Panc1 (cell line): ENCODE data around the gene FAM3C. TPM values are rescaled to one million over a fixed set of nuclear protein-coding genes. Genes with fewer than 3 reads are reported as not detected.

Experiments used
- ATAC-seq: fragments of 200-7000 bp; cut with Tn5 transposase; 2 replicates; pipeline ENCODE4 v1.9.1; 2020; ENCODE audit warnings: mild to moderate bottlenecking, moderate library complexity
- BruUV-seq: library from RNA; stranded (reverse); fragments of 400-500 nt; replicated peaks from 2 replicates; lab custom pipeline; 2021; lab: Mats Ljungman, UMichigan
- CTCF ChIA-PET: fragments of 300-600 bp; sonication (Branson Sonifier 250); formaldehyde crosslinking; loops from one replicate; lab custom pipeline; 2022; ENCODE audit warnings: antibody characterized with exemption; lab: Charles Lee
- POLR2A ChIA-PET: fragments of 300-600 bp; sonication (Branson Sonifier 250); formaldehyde crosslinking; loops from one replicate; lab custom pipeline; 2022; ENCODE audit warnings: antibody characterized with exemption; lab: Charles Lee
- DNase-seq: peaks from one replicate; pipeline ENCODE4 v3.0.0-alpha.2; 2010; ENCODE audit warnings: low read depth, low spot score
- H3K27ac ChIP-seq: 2 replicates; pipeline ENCODE4 v1.5.1; 2011; ENCODE audit warnings: mild to moderate bottlenecking, low read length, inconsistent platforms
- H3K27me3 ChIP-seq: fragments of 200-500 bp; sonication (Bioruptor generic); 2 replicates; pipeline ENCODE4 v1.6.0; 2014; ENCODE audit warnings: low read length, inconsistent platforms; ENCODE audit not compliant: control insufficient read depth, insufficient read depth
- H3K36me3 ChIP-seq: fragments of 200-500 bp; sonication (Bioruptor generic); 2 replicates; pipeline ENCODE4 v1.5.1; 2014; ENCODE audit warnings: inconsistent platforms, mild to moderate bottlenecking, low read length, moderate library complexity; ENCODE audit not compliant: control insufficient read depth, insufficient read depth
- H3K4me1 ChIP-seq: 2 replicates; pipeline ENCODE4 v1.5.1; 2011; ENCODE audit warnings: inconsistent platforms, mild to moderate bottlenecking, low read length, moderate library complexity; ENCODE audit not compliant: control insufficient read depth, insufficient read depth
- H3K4me3 ChIP-seq, 2 experiments: 2 replicates each; pipeline ENCODE4 v1.5.1; 2011 to 2012; ENCODE audit warnings: low read depth in 2 of 2, low read length in 2 of 2, mild to moderate bottlenecking in 2 of 2, inconsistent platforms in 1 of 2, moderate library complexity in 1 of 2
- H3K9me3 ChIP-seq: fragments of 200-500 bp; sonication (Bioruptor generic); 2 replicates; pipeline ENCODE4 v1.5.1; 2014; ENCODE audit warnings: low read depth, mild to moderate bottlenecking, inconsistent platforms, low read length, moderate library complexity; ENCODE audit not compliant: control insufficient read depth, insufficient read depth
- CTCF ChIP-seq: fragments of 450-650 bp; IDR thresholded peaks from 2 replicates; pipeline ENCODE4 v1.5.1; 2017; ENCODE audit warnings: mild to moderate bottlenecking
- POLR2AphosphoS5 ChIP-seq: IDR thresholded peaks from 2 replicates; pipeline ENCODE4 v1.6.1; 2012; ENCODE audit warnings: mild to moderate bottlenecking, low read depth, low read length, moderate library complexity
- REST ChIP-seq, 2 experiments: IDR thresholded peaks; 2 replicates each; pipeline ENCODE4 v1.6.1; 2011 to 2012; ENCODE audit warnings: low read depth in 2 of 2, control low read depth in 1 of 2, low read length in 1 of 2, mild to moderate bottlenecking in 1 of 2, moderate library complexity in 1 of 2; ENCODE audit not compliant: insufficient read depth in 1 of 2
- SIN3A ChIP-seq: IDR thresholded peaks from 2 replicates; pipeline ENCODE4 v1.6.1; 2012; ENCODE audit warnings: low read depth, mild to moderate bottlenecking, low read length, moderate library complexity, borderline replicate concordance; ENCODE audit not compliant: insufficient read depth
- TCF7L2 ChIP-seq: IDR thresholded peaks from 2 replicates; pipeline ENCODE4 v1.6.1; 2011; ENCODE audit warnings: mild to moderate bottlenecking, low read depth, low read length, inconsistent platforms
- in situ Hi-C: cut with HindIII; loops from 2 replicates; pipeline ENCODE4 v1.10.0; 2016; ENCODE audit warnings: low sequenced_read_pairs, low pct_unique_long_range_greater_than_20kb
- intact Hi-C: fragments of 100-400 bp; cut with micrococcal nuclease; formaldehyde crosslinking; loops from one replicate; pipeline ENCODE4 v1.10.0; 2022; ENCODE audit not compliant: unreplicated experiment
- total RNA-seq: library from RNA; stranded (reverse); gene quantifications from one replicate; pipeline ENCODE4 v1.2.1, GENCODE V29; 2021; ENCODE audit not compliant: unreplicated experiment

Gene FAM3C
- total RNA-seq, 1 experiment from 2014 or later, result 55.4 TPM

GRCh38 chr7:121404348-121404747, 8.2 kb upstream of the FAM3C start:
- intact Hi-C loops (no loop called here), in situ Hi-C loops (no loop called here)
- BruUV-seq, result no TSS peak
- CTCF ChIA-PET, result interaction anchor here (0.7 kb wide), 1 partner anchor 129 kb away, joined by 4 read pairs; no protein-coding TSS in a partner anchor
- ATAC-seq (no peak), DNase-seq (no peak)
- no peaks in the 10 kb centered on the region for H3K9me3 ChIP-seq
- H3K27me3 ChIP-seq, result no peaks in the 10 kb centered on the region
- H3K4me1 ChIP-seq, result no peaks in the 10 kb centered on the region
- no peak overlapping the region for H3K27ac ChIP-seq
- POLR2A ChIA-PET, result no interaction called here
- TF ChIP-seq POLR2AphosphoS5 (no peak), REST (IDR thresholded peaks at IDR 0.05; ENCODE audit: insufficient read depth in 1 of 2, low read depth in 2 of 2, low read length in 1 of 2) (no peak), TCF7L2 (no peak), SIN3A (no peak), CTCF (no peak)
- H3K4me3 ChIP-seq, result no peak overlapping the region
- H3K36me3 ChIP-seq, result no peaks in the 10 kb centered on the region

GRCh38 chr7:121402701-121403100, 6.6 kb upstream of the FAM3C start:
- TF ChIP-seq CTCF, result no peak
- no peak for TF ChIP-seq SIN3A
- TF ChIP-seq POLR2AphosphoS5, result no peak
- no peak for TF ChIP-seq TCF7L2
- TF ChIP-seq REST (IDR thresholded peaks at IDR 0.05; ENCODE audit: insufficient read depth in 1 of 2, low read depth in 2 of 2, low read length in 1 of 2), result no peak
- ChIA-PET CTCF (no interaction called here), POLR2A (no interaction called here)
- intact Hi-C loops, result no loop called here
- in situ Hi-C loops, result no loop called here
- Histone ChIP-seq H3K27me3 (no peaks in the 10 kb centered on the region), H3K9me3 (no peaks in the 10 kb centered on the region), H3K4me1 (no peaks in the 10 kb centered on the region; the same call in 1 of the 2 replicates), H3K36me3 (no peaks in the 10 kb centered on the region), H3K4me3 (no peak overlapping the region), H3K27ac (no peak overlapping the region)
- no TSS peak for BruUV-seq
- ATAC-seq (no peak), DNase-seq (no peak)
